H1 (cell line): ENCODE data around the gene EXTL1. TPM values are rescaled to one million over a fixed set of nuclear protein-coding genes. Genes with fewer than 3 reads are reported as not detected.

ENCODE experiments used
- CTCF ChIA-PET: fragments of 300-600 bp; sonication (Branson Sonifier 250); formaldehyde crosslinking; loops from one replicate; lab custom pipeline; 2021; ENCODE audit not compliant: partially characterized antibody; lab: Charles Lee
- POLR2A ChIA-PET: fragments of 300-600 bp; sonication (Branson Sonifier 250); formaldehyde crosslinking; loops from one replicate; lab custom pipeline; 2021; ENCODE audit warnings: inconsistent platforms; ENCODE audit not compliant: partially characterized antibody; lab: Charles Lee
- DNase-seq, 2 experiments: peaks; one replicate each; pipeline versions ENCODE4 v3.0.0 to v3.0.0-alpha.2; 2010 to 2022; ENCODE audit warnings: low spot score in 2 of 2, low read depth in 1 of 2, mixed read lengths in 1 of 2
- FAIRE-seq: peaks from 2 replicates; lab custom pipeline; 2011; peaks lifted over from hg19 to GRCh38; lab: Jason Lieb, UNC
- H2AFZ ChIP-seq: 2 replicates; pipeline ENCODE4 v1.8.1; 2012; ENCODE audit warnings: low read length, inconsistent platforms
- H2AK5ac ChIP-seq: 2 replicates; pipeline ENCODE4 v1.6.1; 2013; ENCODE audit warnings: low read depth, low read length
- H2BK120ac ChIP-seq: replicated peaks from 2 replicates; pipeline ENCODE3; 2013; ENCODE audit warnings: low read depth, low read length, inconsistent platforms
- H2BK12ac ChIP-seq: 2 replicates; pipeline ENCODE4 v1.6.1; 2013; ENCODE audit warnings: low read depth, low read length
- H2BK15ac ChIP-seq: 2 replicates; pipeline ENCODE4 v1.6.1; 2013; ENCODE audit warnings: low read length
- H2BK20ac ChIP-seq: 2 replicates; pipeline ENCODE4 v1.6.1; 2013; ENCODE audit warnings: low read length
- H2BK5ac ChIP-seq: 2 replicates; pipeline ENCODE4 v1.6.1; 2013; ENCODE audit warnings: low read depth, low read length
- H3K14ac ChIP-seq: 2 replicates; pipeline ENCODE4 v1.6.1; 2013; ENCODE audit warnings: inconsistent platforms; ENCODE audit not compliant: insufficient read length
- H3K18ac ChIP-seq: 2 replicates; pipeline ENCODE4 v1.6.1; 2013; ENCODE audit warnings: low read length; ENCODE audit errors: extremely low read depth
- H3K23ac ChIP-seq: 2 replicates; pipeline ENCODE4 v1.6.1; 2013; ENCODE audit warnings: inconsistent platforms; ENCODE audit not compliant: insufficient read length
- H3K23me2 ChIP-seq: 2 replicates; pipeline ENCODE4 v1.6.1; 2013; ENCODE audit warnings: low read depth, low read length
- H3K27ac ChIP-seq: 2 replicates; pipeline ENCODE4 v1.6.1; 2011; ENCODE audit warnings: low read depth, low read length, inconsistent platforms
- H3K27me3 ChIP-seq, 4 experiments: replicated peaks in 1 of 4; 1 replicate in 1 of 4; 2 replicates in 3 of 4; pipeline versions ENCODE4 v1.6.1 to v1.8.1; 2011 to 2013; ENCODE audit warnings: low read length in 3 of 4, mild to moderate bottlenecking in 3 of 4, inconsistent platforms in 2 of 4, mixed read lengths in 2 of 4, moderate library complexity in 1 of 4; ENCODE audit not compliant: control insufficient read depth in 3 of 4, insufficient read depth in 3 of 4; ENCODE audit errors: extremely low read depth in 1 of 4
- H3K36me3 ChIP-seq, 4 experiments: 2 replicates each; pipeline versions ENCODE4 v1.6.1 to v1.8.1; 2011 to 2013; ENCODE audit warnings: mild to moderate bottlenecking in 4 of 4, low read length in 3 of 4, moderate library complexity in 2 of 4, control low read depth in 1 of 4, inconsistent platforms in 1 of 4; ENCODE audit not compliant: insufficient read depth in 4 of 4, control insufficient read depth in 2 of 4
- H3K4ac ChIP-seq: replicated peaks from 2 replicates; pipeline ENCODE3; 2013; ENCODE audit warnings: low read length, low read depth, mixed read lengths, inconsistent platforms; ENCODE audit not compliant: insufficient read length
- H3K4me1 ChIP-seq, 4 experiments: replicated peaks in 1 of 4; 1 replicate in 1 of 4; 2 replicates in 3 of 4; pipeline versions ENCODE4 v1.6.1 to v1.8.1; 2011 to 2013; ENCODE audit warnings: low read length in 3 of 4, inconsistent platforms in 2 of 4, mixed read lengths in 1 of 4; ENCODE audit not compliant: insufficient read depth in 4 of 4, control insufficient read depth in 3 of 4
- H3K4me2 ChIP-seq, 2 experiments: 2 replicates each; pipeline versions ENCODE4 v1.6.1 to v1.8.1; 2011 to 2013; ENCODE audit warnings: low read depth in 2 of 2, low read length in 2 of 2, control low read depth in 1 of 2, inconsistent platforms in 1 of 2, mild to moderate bottlenecking in 1 of 2; ENCODE audit not compliant: insufficient read depth in 1 of 2
- H3K4me3 ChIP-seq, 4 experiments: fragments of 200-600, 300-600 bp in 1 of 4; sonication (generic), shearing (Covaris generic), sonication (Bioruptor Twin) in 1 of 4; 2 replicates each; pipeline versions ENCODE4 v1.5.1 to v1.8.1; 2011 to 2016; ENCODE audit warnings: low read length in 4 of 4, low read depth in 3 of 4, control low read depth in 2 of 4, inconsistent platforms in 2 of 4, mild to moderate bottlenecking in 2 of 4, mixed read lengths in 1 of 4, moderate library complexity in 1 of 4; ENCODE audit not compliant: insufficient read depth in 2 of 4; ENCODE audit errors: extremely low read depth in 1 of 4
- H3K56ac ChIP-seq: replicated peaks from 2 replicates; pipeline ENCODE3; 2013; ENCODE audit warnings: low read depth, mild to moderate bottlenecking, mixed read lengths, low read length, inconsistent platforms; ENCODE audit not compliant: insufficient read length
- H3K79me1 ChIP-seq: 2 replicates; pipeline ENCODE4 v1.6.1; 2013; ENCODE audit warnings: low read depth, low read length, control low read depth
- H3K79me2 ChIP-seq, 2 experiments: 2 replicates each; pipeline versions ENCODE4 v1.6.1 to v1.8.1; 2012 to 2013; ENCODE audit warnings: low read length in 2 of 2, mild to moderate bottlenecking in 2 of 2, inconsistent platforms in 1 of 2; ENCODE audit not compliant: insufficient read depth in 2 of 2, control insufficient read depth in 1 of 2
- H3K9ac ChIP-seq, 4 experiments: replicated peaks in 1 of 4; 1 replicate in 1 of 4; 2 replicates in 3 of 4; pipeline versions ENCODE4 v1.6.1 to v1.8.1; 2011 to 2013; ENCODE audit warnings: low read depth in 3 of 4, low read length in 3 of 4, control low read depth in 2 of 4, mild to moderate bottlenecking in 2 of 4, moderate library complexity in 2 of 4, inconsistent platforms in 1 of 4; ENCODE audit errors: extremely low read depth in 1 of 4
- H3K9me3 ChIP-seq, 2 experiments: 2 replicates each; pipeline versions ENCODE4 v1.6.1 to v1.8.1; 2012 to 2013; ENCODE audit warnings: mild to moderate bottlenecking in 2 of 2, moderate library complexity in 2 of 2, control low read depth in 1 of 2, inconsistent platforms in 1 of 2, low read depth in 1 of 2, low read length in 1 of 2, mixed read lengths in 1 of 2; ENCODE audit not compliant: insufficient read depth in 2 of 2
- H4K20me1 ChIP-seq, 2 experiments: replicated peaks in 1 of 2; 2 replicates each; pipeline versions ENCODE3 to v1.8.1; 2011 to 2013; ENCODE audit warnings: inconsistent platforms in 2 of 2, low read length in 2 of 2, mild to moderate bottlenecking in 1 of 2; ENCODE audit not compliant: insufficient read depth in 2 of 2, control insufficient read depth in 1 of 2
- H4K5ac ChIP-seq: 2 replicates; pipeline ENCODE4 v1.6.1; 2013; ENCODE audit warnings: low read length, low read depth, mixed read lengths, inconsistent platforms; ENCODE audit not compliant: insufficient read length
- H4K8ac ChIP-seq: 2 replicates; pipeline ENCODE4 v1.8.0; 2013; ENCODE audit warnings: mild to moderate bottlenecking, moderate library complexity, low read length, inconsistent platforms; ENCODE audit not compliant: insufficient read depth; ENCODE audit errors: extremely low read depth
- H4K91ac ChIP-seq: replicated peaks from 2 replicates; pipeline ENCODE3; 2013; ENCODE audit warnings: low read length, mixed read lengths, inconsistent platforms; ENCODE audit not compliant: insufficient read length
- CEBPB ChIP-seq: IDR thresholded peaks from 2 replicates; pipeline ENCODE4 v1.6.1; 2012; ENCODE audit warnings: low read depth, low read length
- HDAC6 ChIP-seq: IDR thresholded peaks from one replicate; pipeline ENCODE4 v1.7.1; 2012; ENCODE audit warnings: low read depth, mild to moderate bottlenecking, inconsistent platforms, low read length, moderate library complexity
- JUND ChIP-seq: IDR thresholded peaks from 2 replicates; pipeline ENCODE4 v1.6.1; 2011; ENCODE audit warnings: mild to moderate bottlenecking, improper control_type of control experiment, low read length
- RAD21 ChIP-seq, 2 experiments: IDR thresholded peaks in 1 of 2; conservative IDR thresholded peaks in 1 of 2; 2 replicates each; pipeline ENCODE4 v1.6.1; 2011; ENCODE audit warnings: low read depth in 2 of 2, low read length in 2 of 2, improper control_type of control experiment in 1 of 2, inconsistent platforms in 1 of 2, mild to moderate bottlenecking in 1 of 2, moderate library complexity in 1 of 2
- RBBP5 ChIP-seq: IDR thresholded peaks from 2 replicates; pipeline ENCODE4 v1.7.1; 2012; ENCODE audit warnings: low read depth, mild to moderate bottlenecking, inconsistent platforms, low read length, moderate library complexity, borderline replicate concordance
- SP1 ChIP-seq: IDR thresholded peaks from 2 replicates; pipeline ENCODE4 v1.6.1; 2011; ENCODE audit warnings: low read depth, low read length
- SP2 ChIP-seq: IDR thresholded peaks from 2 replicates; pipeline ENCODE4 v1.6.1; 2012; ENCODE audit warnings: mild to moderate bottlenecking, low read length, inconsistent platforms
- SRF ChIP-seq: IDR thresholded peaks from 2 replicates; pipeline ENCODE4 v1.6.1; 2011; ENCODE audit warnings: mild to moderate bottlenecking, low read depth, low read length, moderate library complexity
- TAF1 ChIP-seq: IDR thresholded peaks from 2 replicates; pipeline ENCODE4 v1.6.1; 2011; ENCODE audit warnings: mild to moderate bottlenecking, low read depth, low read length
- TEAD4 ChIP-seq: IDR thresholded peaks from 2 replicates; pipeline ENCODE4 v1.6.1; 2012; ENCODE audit warnings: low read depth, low read length, inconsistent platforms, mixed read lengths
- WGBS, 2 experiments: shearing (Covaris generic) in 1 of 2; methylation state at CpG; one replicate each; pipeline versions ENCODE4 v1.1.6 to v1.1.7; 2013 to 2015; ENCODE audit warnings: low lambda C conversion rate in 2 of 2, mixed read lengths in 2 of 2, inconsistent platforms in 1 of 2, low coverage in 1 of 2, missing lambda C conversion rate in 1 of 2; ENCODE audit not compliant: insufficient replicate concordance in 2 of 2, insufficient coverage in 1 of 2, insufficient read length in 1 of 2; ENCODE audit errors: extremely low coverage in 1 of 2, missing lambda C conversion rate in 1 of 2; 5-methylcytosine and 5-hydroxymethylcytosine counted together
- polyA plus RNA-seq, 7 experiments: library from polyadenylated mRNA; depleted of rRNA in 3 of 7; stranded (reverse) in 5 of 7; unstranded in 2 of 7; fragments of >200 nt in 5 of 7; fragments of 200-250 nt in 2 of 7; gene quantifications; 1 replicate in 5 of 7; 2 replicates in 1 of 7; 4 replicates in 1 of 7; pipeline versions ENCODE4 v1.2.1 to v1.2.3, GENCODE V29; 2011 to 2013; ENCODE audit warnings: missing spikeins in 2 of 7, mixed read lengths in 2 of 7
- total RNA-seq: library from RNA; stranded (reverse); fragmentation: NEBNext Ultra II Directional; extraction: Animal tissue kit (Norgen Biotek cat#: 25700); gene quantifications from 2 replicates; pipeline ENCODE4 v1.2.1, GENCODE V29; 2021

EXTL1 gene
- total and polyA plus RNA-seq, 2 of the 8 experiments (the other 6 are each of a cell fraction or from before 2014, with no cell fraction given): 0.89 to 1.2 TPM

- Histone ChIP-seq H3K4me3 (peak within 1 kb of the TSS; percentile 42 to 86 (median 80)), H3K4ac (no peak within 1 kb of the TSS), H2BK120ac (no peak within 1 kb of the TSS), H3K27ac (peak within 1 kb of the TSS; percentile 57; the same call in 1 of the 2 replicates), H3K23me2 (peaks cover 4% of the 10 kb centered on the region; the same call in 1 of the 2 replicates), H3K56ac (no peak within 1 kb of the TSS), H3K36me3 (no peaks in the 10 kb centered on the region), H3K4me1 (peaks cover 2 to 14% (median 8%) of the 10 kb centered on the region in 4 experiments; a peak in 6 of 7 replicates), H3K27me3 (no peaks in the 10 kb centered on the region; a peak in 2 of 7 replicates), H4K8ac (peak within 1 kb of the TSS; percentile 71; the same call in 1 of the 2 replicates), H2AFZ (peak within 1 kb of the TSS; percentile 96), H2AK5ac (no peak within 1 kb of the TSS), H4K20me1 (no peaks in the 10 kb centered on the region), H3K79me2 (no peaks in the 10 kb centered on the region), H3K18ac (0 out of 2 replicates have a peak within 1 kb of the TSS, but pooled peaks have one; percentile 27), H3K23ac (no peak within 1 kb of the TSS), H4K5ac (peak within 1 kb of the TSS; percentile 33), H2BK20ac (no peak within 1 kb of the TSS), H3K14ac (no peak within 1 kb of the TSS), H3K79me1 (no peaks in the 10 kb centered on the region), H3K9me3 (no peaks in the 10 kb centered on the region), H3K9ac (peak within 1 kb of the TSS in 3 of 4 experiments; percentile 31 to 51 (median 38); a peak in 5 of 7 replicates), H4K91ac (no peak within 1 kb of the TSS), H2BK15ac (peak within 1 kb of the TSS; percentile 49; the same call in 1 of the 2 replicates), H2BK12ac (peak within 1 kb of the TSS; percentile 77; the same call in 1 of the 2 replicates), H3K4me2 (peak within 1 kb of the TSS; percentile 81 to 91), H2BK5ac (peak within 1 kb of the TSS; percentile 44; the same call in 1 of the 2 replicates)
- FAIRE-seq: peak; percentile 97
- DNase-seq: peak; percentile 95 to 97
- ChIA-PET POLR2A (interaction anchor here (0.8 to 4.1 kb wide), 19 partner anchors 8 to 178 kb away, joined by 3 to 17 read pairs (median 4); partner anchors contain the start of genes EXTL1, PAQR7 and STMN1), CTCF (interaction anchor here (0.6 to 20.0 kb wide), 38 partner anchors 9 to 432 kb away, joined by 3 to 330 read pairs (median 4); partner anchors contain the start of genes EXTL1, MTFR1L, PAQR7 and STMN1)
- 5% methylated on average over 47 of the region's 47 CpGs; no CpG with 5 or more reads in 1 of the 2 experiments for WGBS, 2 experiments
- TF ChIP-seq SRF (no peak), RBBP5 (no peak), TEAD4 (peak; percentile 64), HDAC6 (no peak), CEBPB (peak; percentile 91), JUND (peak; percentile 76), SP1 (peak; percentile 88), SP2 (no peak), RAD21 (IDR thresholded peaks at IDR 0.05 in 1 of 2, conservative IDR thresholded peaks at IDR 0.05 in 1 of 2; ENCODE audit: low read depth in 2 of 2, low read length in 2 of 2) (peak; percentile 98 to 99), TAF1 (peak; percentile 91)
Observed at GRCh38 chr1:25997828-25998761, 23.5 kb upstream of the EXTL1 start, which contains the start of gene PAFAH2. Gene PAFAH2 (minus strand): TSS chr1:25998063. CDS start chr1:25990816, 7,247 bp downstream.
